Activated CD8-positive, alpha-beta T cell treated with anti-CD3 and anti-CD28 coated beads, Interleukin-2, amount 10 ng/mL, durations not matched to agents 7 days and 5 days (primary cell): ENCODE data around the gene EXTL1. TPM values are rescaled to one million over a fixed set of nuclear protein-coding genes. Genes with fewer than 3 reads are reported as not detected.

Experiments
- ATAC-seq: fragments of 150-1000 bp; cut with Tn5 transposase; one replicate; pipeline ENCODE4 v1.10.0; 2021; ENCODE audit warnings: moderate library complexity
- CTCF ChIA-PET: fragments of 350-600 bp; sonication (Branson Sonifier 250); formaldehyde crosslinking; loops from one replicate; lab custom pipeline; 2021; ENCODE audit warnings: antibody characterized with exemption; lab: Charles Lee
- POLR2A ChIA-PET: fragments of 350-600 bp; sonication (Branson Sonifier 250); formaldehyde crosslinking; loops from one replicate; lab custom pipeline; 2021; ENCODE audit warnings: antibody characterized with exemption; lab: Charles Lee
- DNase-seq: peaks from one replicate; pipeline ENCODE4 v3.0.0-alpha.2; 2020
- H3K27ac Mint-ChIP-seq: one replicate; pipeline ENCODE4 v1.8.0; 2021; ENCODE audit warnings: mild to moderate bottlenecking, mixed read lengths
- H3K27me3 Mint-ChIP-seq: one replicate; pipeline ENCODE4 v1.8.0; 2021; ENCODE audit warnings: low read depth, mixed read lengths
- H3K36me3 Mint-ChIP-seq: one replicate; pipeline ENCODE4 v1.8.0; 2021; ENCODE audit warnings: low read depth, mixed read lengths
- H3K4me1 Mint-ChIP-seq: one replicate; pipeline ENCODE4 v1.8.0; 2021; ENCODE audit warnings: low read depth, mixed read lengths
- H3K4me3 Mint-ChIP-seq: one replicate; pipeline ENCODE4 v1.8.0; 2021; ENCODE audit warnings: mild to moderate bottlenecking, mixed read lengths
- H3K9me3 Mint-ChIP-seq: one replicate; pipeline ENCODE4 v1.8.0; 2022; ENCODE audit warnings: mixed read lengths; ENCODE audit not compliant: insufficient read depth
- total RNA-seq, 2 experiments: library from RNA; stranded (reverse); gene quantifications; one replicate each; pipeline ENCODE4 v1.2.3, GENCODE V29; 2021

EXTL1 gene
- total RNA-seq, 2 experiments from 2014 or later, result not detected

DNA sequence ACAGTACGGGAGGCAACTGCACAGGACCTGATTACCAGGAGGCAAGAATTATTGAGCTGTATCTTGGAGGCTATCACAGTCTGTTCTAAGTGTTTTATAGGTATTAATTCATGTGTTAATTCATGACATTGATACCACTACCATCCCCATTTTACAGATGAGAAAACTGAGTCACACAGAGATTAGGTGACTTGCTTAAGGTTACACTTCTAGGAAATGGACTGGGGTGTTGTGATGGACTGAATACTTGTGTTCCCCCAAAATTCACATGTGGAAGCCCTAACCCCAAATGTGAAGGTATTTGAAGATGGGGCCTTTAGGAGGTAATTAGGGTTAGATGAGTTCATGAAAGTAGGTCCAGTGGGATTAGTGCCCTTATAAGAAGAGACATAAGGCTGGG, 55.9 kb downstream of the EXTL1 start:
- POLR2A ChIA-PET, result no interaction called here
- Mint-ChIP-seq H3K36me3 (no peaks in the 10 kb centered on the region), H3K4me1 (peaks cover 7% of the 10 kb centered on the region), H3K27ac (no peak overlapping the region), H3K27me3 (peaks cover 25% of the 10 kb centered on the region), H3K4me3 (no peak overlapping the region), H3K9me3 (no peaks in the 10 kb centered on the region)
- ATAC-seq (no peak), DNase-seq (no peak)
- CTCF ChIA-PET, result interaction anchor here (1.6 kb wide), 1 partner anchor 41 kb away, joined by 5 read pairs; no protein-coding TSS in a partner anchor

GRCh38 chr1:26078286-26079177, 57.0 kb downstream of the EXTL1 start:
- Mint-ChIP-seq H3K9me3 (no peaks in the 10 kb centered on the region), H3K36me3 (no peaks in the 10 kb centered on the region), H3K4me1 (peaks cover 7% of the 10 kb centered on the region), H3K27me3 (peaks cover 20% of the 10 kb centered on the region), H3K27ac (no peak overlapping the region), H3K4me3 (no peak overlapping the region)
- ChIA-PET POLR2A (no interaction called here), CTCF (interaction anchor here (1.3 to 1.6 kb wide), 2 partner anchors 42 to 91 kb away, joined by 3 to 5 read pairs; partner anchors contain the start of gene ZNF593)
- DNase-seq (no peak), ATAC-seq (no peak)

GRCh38 chr1:26079178-26079563, 57.6 kb downstream of the EXTL1 start:
- no peak for DNase-seq
- CTCF ChIA-PET, result interaction anchor here (1.3 kb wide), 1 partner anchor 90 kb away, joined by 3 read pairs; the partner anchor contains the start of gene ZNF593
- POLR2A ChIA-PET, result no interaction called here
- peaks cover 7% of the 10 kb centered on the region for H3K4me1 Mint-ChIP-seq
- peaks cover 25% of the 10 kb centered on the region for H3K27me3 Mint-ChIP-seq
- H3K36me3 Mint-ChIP-seq, result no peaks in the 10 kb centered on the region
- H3K27ac Mint-ChIP-seq, result no peak overlapping the region
- no peak overlapping the region for H3K4me3 Mint-ChIP-seq
- no peak for ATAC-seq
- no peaks in the 10 kb centered on the region for H3K9me3 Mint-ChIP-seq

DNA sequence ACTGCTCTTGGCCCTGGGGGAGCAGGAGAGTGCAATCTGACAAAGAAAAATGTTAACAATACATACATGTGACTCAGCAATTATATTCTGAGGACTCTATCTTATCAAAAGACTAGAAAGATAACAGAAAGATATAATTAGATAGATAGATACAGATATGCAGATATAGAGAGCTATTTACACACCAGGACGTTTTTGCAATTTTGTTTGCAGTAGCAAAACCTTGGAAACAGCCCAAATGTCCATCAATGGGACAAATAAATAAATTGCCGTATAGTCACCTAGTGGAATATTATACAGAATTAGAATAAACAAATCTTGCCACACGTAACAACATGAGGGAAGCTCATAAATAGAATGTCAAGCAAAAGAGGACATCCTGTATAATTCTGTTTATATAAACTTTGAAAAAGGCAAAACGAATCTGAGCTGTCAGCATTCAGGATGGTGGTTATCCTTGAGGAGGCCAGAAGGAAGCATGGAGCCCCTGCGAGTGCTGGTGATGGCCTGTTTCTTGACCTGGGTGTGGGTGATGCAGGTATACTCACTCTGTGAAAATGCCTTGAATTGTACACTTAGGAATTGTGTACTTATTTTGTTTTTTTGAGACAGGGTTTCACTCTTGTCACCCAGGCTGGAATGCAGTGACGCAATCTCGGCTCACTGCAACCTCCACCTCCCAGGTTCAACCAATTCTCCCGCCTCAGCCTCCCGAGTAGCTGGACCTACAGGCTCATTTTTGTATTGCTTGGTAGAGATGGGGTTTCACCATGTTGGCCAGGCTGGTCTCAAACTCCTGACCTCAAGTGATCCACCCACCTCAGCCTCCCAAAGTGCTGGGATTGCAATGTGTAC, 58.6 kb downstream of the EXTL1 start:
- ChIA-PET POLR2A (interaction anchor here (0.6 kb wide), 1 partner anchor 189 kb away, joined by 4 read pairs; no protein-coding TSS in a partner anchor), CTCF (interaction anchor here (0.8 to 1.3 kb wide), 3 partner anchors 89 to 390 kb away, joined by 3 read pairs; partner anchors contain the start of gene ZNF593)
- H3K4me1 Mint-ChIP-seq, result peaks cover 7% of the 10 kb centered on the region
- no peaks in the 10 kb centered on the region for H3K9me3 Mint-ChIP-seq
- peaks cover 28% of the 10 kb centered on the region for H3K27me3 Mint-ChIP-seq
- ATAC-seq (no peak), DNase-seq (no peak)
- no peak overlapping the region for H3K27ac Mint-ChIP-seq
- H3K4me3 Mint-ChIP-seq, result no peak overlapping the region
- no peaks in the 10 kb centered on the region for H3K36me3 Mint-ChIP-seq

- ATAC-seq, result no peak
- H3K27ac Mint-ChIP-seq, result no peak overlapping the region
- no peaks in the 10 kb centered on the region for H3K9me3 Mint-ChIP-seq
- ChIA-PET POLR2A (no interaction called here), CTCF (interaction anchor here (1.1 to 1.5 kb wide), 2 partner anchors 46 to 389 kb away, joined by 3 to 4 read pairs; no protein-coding TSS in a partner anchor)
- H3K36me3 Mint-ChIP-seq, result no peaks in the 10 kb centered on the region
- no peaks in the 10 kb centered on the region for H3K4me1 Mint-ChIP-seq
- H3K4me3 Mint-ChIP-seq, result no peak overlapping the region
- peaks cover 28% of the 10 kb centered on the region for H3K27me3 Mint-ChIP-seq
- DNase-seq, result no peak
Measured at GRCh38 chr1:26081267-26082019, 59.9 kb downstream of the EXTL1 start.

GRCh38 chr1:26082020-26082350, 60.4 kb downstream of the EXTL1 start:
- no peaks in the 10 kb centered on the region for H3K9me3 Mint-ChIP-seq
- no peak overlapping the region for H3K4me3 Mint-ChIP-seq
- ATAC-seq (no peak), DNase-seq (no peak)
- H3K36me3 Mint-ChIP-seq, result no peaks in the 10 kb centered on the region
- peaks cover 25% of the 10 kb centered on the region for H3K27me3 Mint-ChIP-seq
- ChIA-PET CTCF (interaction anchor here (1.5 kb wide), 1 partner anchor 46 kb away, joined by 4 read pairs; no protein-coding TSS in a partner anchor), POLR2A (no interaction called here)
- H3K4me1 Mint-ChIP-seq, result no peaks in the 10 kb centered on the region
- no peak overlapping the region for H3K27ac Mint-ChIP-seq

GRCh38 chr1:26083208-26083607, 61.6 kb downstream of the EXTL1 start:
- Mint-ChIP-seq H3K27me3 (peaks cover 21% of the 10 kb centered on the region), H3K9me3 (no peaks in the 10 kb centered on the region), H3K4me3 (no peak overlapping the region), H3K36me3 (no peaks in the 10 kb centered on the region), H3K4me1 (no peaks in the 10 kb centered on the region), H3K27ac (no peak overlapping the region)
- ATAC-seq, result no peak
- DNase-seq, result no peak
- ChIA-PET POLR2A (interaction anchor here (0.7 kb wide), 1 partner anchor 48 kb away, joined by 4 read pairs; no protein-coding TSS in a partner anchor), CTCF (interaction anchor here (1.5 kb wide), 2 partner anchors 48 to 62 kb away, joined by 4 to 6 read pairs; no protein-coding TSS in a partner anchor)

- no peaks in the 10 kb centered on the region for H3K4me1 Mint-ChIP-seq
- no peak for ATAC-seq
- POLR2A ChIA-PET, result no interaction called here
Measured at GRCh38 chr1:26084091-26084561, 62.6 kb downstream of the EXTL1 start.

GRCh38 chr1:26084844-26085243, 63.3 kb downstream of the EXTL1 start:
- Mint-ChIP-seq H3K36me3 (no peaks in the 10 kb centered on the region), H3K27me3 (peaks cover 17% of the 10 kb centered on the region), H3K4me1 (no peaks in the 10 kb centered on the region), H3K9me3 (no peaks in the 10 kb centered on the region), H3K4me3 (no peak overlapping the region), H3K27ac (no peak overlapping the region)
- ChIA-PET CTCF (interaction anchor here (1.2 kb wide), 2 partner anchors 49 to 60 kb away, joined by 3 to 5 read pairs; no protein-coding TSS in a partner anchor), POLR2A (no interaction called here)
- DNase-seq (no peak), ATAC-seq (no peak)

More at GRCh38 chr1:26084091-26084561, 62.6 kb downstream of the EXTL1 start:
- Mint-ChIP-seq H3K36me3 (no peaks in the 10 kb centered on the region), H3K9me3 (no peaks in the 10 kb centered on the region), H3K4me3 (no peak overlapping the region), H3K27me3 (peaks cover 15% of the 10 kb centered on the region), H3K27ac (no peak overlapping the region)
- CTCF ChIA-PET, result interaction anchor here (1.2 to 1.5 kb wide), 2 partner anchors 48 to 61 kb away, joined by 3 to 6 read pairs; no protein-coding TSS in a partner anchor
- DNase-seq, result no peak
